NAMALWA (cell line): ENCODE data around the gene CYB5D1.
"Not testable (repeated sequence)": the region's sequence is repeated elsewhere in the genome, so short reads cannot be mapped to it uniquely, and the experiment has no call there.

Experiments used
- DNase-seq: peaks from one replicate; pipeline ENCODE4 v3.0.0-alpha.2; 2015; ENCODE audit warnings: low spot score

The CYB5D1 gene

GRCh38 chr17:7857713-7858521 lies at the start of gene CYB5D1:
Gene CYB5D1, plus strand, starts transcription at chr17:7858003. Its CDS starts 132 bp downstream, at chr17:7858135.
- peak; percentile 80 for DNase-seq

- no peak for DNase-seq
Observed at GRCh38 chr17:7809086-7809790, 48.6 kb upstream of the CYB5D1 start.

GRCh38 chr17:7809791-7810343 lies 47.9 kb upstream of the CYB5D1 start:
- not testable (repeated sequence) for DNase-seq

DNA sequence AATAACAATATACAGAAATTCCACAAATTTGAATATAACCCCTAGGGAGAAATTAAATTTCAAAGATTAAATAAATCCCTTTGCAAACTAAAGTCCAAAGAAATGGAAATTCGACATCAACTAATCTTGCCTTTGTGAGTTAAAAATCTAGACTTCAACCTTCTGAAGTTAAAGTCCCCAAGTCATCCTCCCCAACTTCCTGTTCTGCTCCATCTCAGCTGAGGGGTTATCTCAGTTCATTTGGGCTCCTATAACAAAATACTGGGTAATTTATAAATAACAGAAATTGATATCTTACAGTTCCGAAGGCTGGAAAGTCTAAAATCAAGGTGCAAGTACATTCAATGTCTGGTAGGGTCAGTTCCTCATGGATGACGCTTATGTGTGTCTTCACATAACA lies 46.6 kb upstream of the CYB5D1 start:
- no peak for DNase-seq

- DNase-seq: no peak
Observed at GRCh38 chr17:7814969-7815368, 42.8 kb upstream of the CYB5D1 start.

- DNase-seq: no peak
Observed at GRCh38 chr17:7816926-7817642, 40.7 kb upstream of the CYB5D1 start.

GRCh38 chr17:7817643-7817964 lies 40.2 kb upstream of the CYB5D1 start:
- no peak for DNase-seq

- no peak for DNase-seq
Observed at GRCh38 chr17:7818026-7818425, 39.8 kb upstream of the CYB5D1 start.

DNA sequence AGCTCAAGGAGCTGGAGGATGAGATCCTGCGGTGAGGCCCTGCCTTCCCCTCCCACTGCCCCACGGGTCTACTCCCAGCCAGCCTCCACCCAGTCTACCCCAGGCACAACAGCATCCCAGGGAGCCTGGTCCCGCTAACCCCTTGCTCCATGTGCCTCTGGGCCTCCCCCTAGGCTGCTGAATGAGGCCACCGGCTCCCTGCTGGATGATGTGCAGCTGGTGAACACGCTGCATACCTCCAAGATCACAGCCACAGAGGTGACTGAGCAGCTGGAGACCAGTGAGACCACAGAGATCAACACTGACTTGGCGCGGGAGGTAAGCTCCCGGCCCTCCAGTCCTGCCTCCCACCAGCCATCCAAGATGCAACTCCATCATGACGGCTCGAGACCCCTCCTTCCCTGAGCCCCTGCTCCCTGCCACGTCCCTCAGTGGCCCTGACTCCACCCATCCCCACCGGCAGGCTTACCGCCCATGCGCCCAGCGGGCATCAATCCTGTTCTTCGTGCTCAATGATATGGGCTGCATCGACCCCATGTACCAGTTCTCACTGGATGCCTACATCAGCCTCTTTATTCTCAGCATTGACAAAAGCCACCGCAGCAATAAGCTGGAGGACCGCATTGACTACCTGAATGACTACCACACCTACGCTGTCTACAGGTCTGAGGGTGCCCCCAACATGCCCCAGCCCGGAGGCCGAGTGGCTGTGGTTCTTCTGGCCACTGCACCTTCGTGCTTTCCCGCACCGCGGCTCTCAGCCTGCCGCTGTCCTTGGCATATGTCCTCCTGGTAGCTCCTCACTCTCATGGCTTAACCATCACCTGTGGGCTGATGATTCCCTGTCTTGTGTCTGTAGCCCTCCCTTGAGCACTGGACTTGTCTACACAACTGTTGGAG lies 38.8 kb upstream of the CYB5D1 start:
- no peak for DNase-seq

GRCh38 chr17:7820231-7820630 lies 37.6 kb upstream of the CYB5D1 start:
- DNase-seq: no peak

DNA sequence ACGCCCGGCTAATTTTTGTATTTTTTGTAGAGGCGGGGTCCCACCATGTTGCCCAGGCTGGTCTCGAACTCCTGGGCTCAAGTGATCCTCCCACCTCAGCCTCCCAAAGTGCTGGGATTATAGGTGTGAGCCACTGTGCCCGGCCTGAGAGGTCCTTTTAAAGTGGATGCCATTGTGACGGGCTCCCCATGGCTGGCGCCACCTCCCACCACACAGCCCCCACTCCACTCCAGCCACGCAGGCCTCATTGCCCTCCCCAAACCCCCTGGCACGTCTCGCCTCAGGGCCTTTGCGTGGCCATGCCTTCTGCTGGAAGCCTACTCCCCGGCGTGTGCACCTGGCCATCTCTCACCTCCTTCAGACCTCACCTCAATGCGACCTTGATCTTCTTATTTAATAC lies 35.7 kb upstream of the CYB5D1 start:
- DNase-seq: no peak

- no peak for DNase-seq
Observed at GRCh38 chr17:7823581-7824001, 34.2 kb upstream of the CYB5D1 start.

DNA sequence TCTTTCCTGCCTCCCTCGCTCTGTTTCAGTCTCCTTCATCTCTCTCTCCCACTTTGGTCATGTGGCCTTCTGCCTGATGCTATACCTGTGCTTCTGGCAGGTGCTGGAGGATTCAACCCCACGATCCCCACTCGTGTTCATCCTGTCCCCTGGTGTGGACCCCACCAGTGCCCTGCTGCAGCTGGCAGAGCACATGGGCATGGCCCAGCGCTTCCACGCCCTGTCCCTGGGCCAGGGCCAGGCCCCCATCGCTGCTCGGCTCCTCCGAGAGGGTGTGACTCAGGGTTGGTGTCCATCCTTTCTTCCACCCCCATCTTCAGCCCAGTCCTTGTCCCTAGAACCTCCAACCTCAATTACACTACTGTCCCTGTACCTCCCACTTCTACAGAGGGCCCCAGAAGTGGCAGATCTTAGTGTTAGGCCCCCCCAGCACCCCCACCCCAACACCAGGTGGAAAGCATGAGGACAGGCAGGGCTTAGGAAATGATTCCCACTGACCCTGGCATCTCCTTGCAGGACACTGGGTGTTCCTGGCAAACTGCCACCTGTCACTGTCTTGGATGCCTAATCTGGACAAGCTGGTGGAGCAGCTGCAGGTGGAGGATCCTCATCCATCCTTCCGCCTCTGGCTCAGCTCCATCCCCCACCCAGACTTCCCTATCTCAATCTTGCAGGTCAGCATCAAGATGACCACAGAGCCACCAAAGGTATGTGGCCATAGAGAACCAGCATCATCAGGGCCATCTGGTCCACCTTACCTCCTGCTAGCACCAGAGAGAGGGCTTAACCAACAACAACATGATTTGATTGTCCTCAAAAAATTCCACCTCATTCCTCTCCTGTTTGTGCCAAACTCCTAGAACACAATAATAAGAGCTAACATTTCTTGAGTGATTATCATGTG lies 33.5 kb upstream of the CYB5D1 start:
- no peak for DNase-seq

DNA sequence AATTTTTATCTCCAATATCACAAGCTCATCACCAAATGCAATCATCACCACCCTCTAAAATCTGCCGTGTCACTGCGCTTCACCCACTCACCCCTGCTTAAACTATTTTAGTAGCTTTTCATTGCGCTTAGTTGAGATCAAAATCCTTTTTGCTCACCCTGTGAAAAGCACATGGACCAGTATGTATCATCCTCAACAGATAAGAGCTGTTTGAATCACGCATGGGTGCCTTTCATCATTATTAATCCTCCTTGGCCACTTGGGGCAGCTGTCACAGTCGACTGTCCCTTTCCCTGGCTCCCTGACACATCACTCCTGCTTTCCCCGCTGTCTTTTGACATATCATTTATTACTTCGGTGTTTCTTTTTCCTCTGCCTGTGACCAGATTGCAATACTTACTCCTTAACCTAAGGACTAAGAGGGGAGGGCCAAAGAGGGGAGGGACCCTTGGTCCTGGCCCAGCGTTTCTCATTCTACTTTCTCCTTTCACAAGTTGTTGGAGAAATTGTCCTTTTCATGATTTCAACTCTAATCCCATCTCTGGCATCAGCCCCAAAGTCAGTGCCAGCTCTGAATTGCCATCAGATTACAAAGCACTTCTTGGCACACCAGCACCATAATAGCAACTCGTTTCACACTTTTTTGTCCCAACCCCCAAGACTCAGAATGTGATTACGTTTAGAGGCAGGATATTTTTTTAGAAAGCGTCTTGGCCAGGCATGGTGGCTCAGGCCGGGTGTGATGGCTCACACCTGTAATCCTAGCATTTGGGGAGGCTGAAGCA lies 32.4 kb upstream of the CYB5D1 start:
- no peak for DNase-seq

GRCh38 chr17:7830616-7831015 lies 27.2 kb upstream of the CYB5D1 start:
- DNase-seq: no peak

GRCh38 chr17:7831233-7831632 lies 26.6 kb upstream of the CYB5D1 start:
- no peak for DNase-seq

DNA sequence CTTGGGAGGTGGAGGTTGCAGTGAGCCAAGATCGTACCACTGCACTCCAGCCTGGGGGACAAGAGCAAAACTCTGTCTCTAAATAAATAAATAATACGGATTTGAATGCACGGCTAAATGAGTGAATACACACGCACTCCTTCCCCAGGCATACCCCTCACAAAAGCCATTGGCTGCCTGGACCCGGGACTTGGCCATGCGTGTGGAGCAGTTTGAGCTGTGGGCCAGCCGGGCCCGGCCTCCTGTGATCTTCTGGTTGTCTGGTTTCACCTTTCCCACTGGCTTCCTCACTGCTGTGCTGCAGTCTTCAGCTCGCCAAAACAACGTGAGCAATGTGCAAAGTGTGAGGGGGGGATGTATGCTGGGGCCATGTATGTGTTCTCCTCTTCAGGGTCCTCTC lies 25.4 kb upstream of the CYB5D1 start:
- DNase-seq: no peak

DNA sequence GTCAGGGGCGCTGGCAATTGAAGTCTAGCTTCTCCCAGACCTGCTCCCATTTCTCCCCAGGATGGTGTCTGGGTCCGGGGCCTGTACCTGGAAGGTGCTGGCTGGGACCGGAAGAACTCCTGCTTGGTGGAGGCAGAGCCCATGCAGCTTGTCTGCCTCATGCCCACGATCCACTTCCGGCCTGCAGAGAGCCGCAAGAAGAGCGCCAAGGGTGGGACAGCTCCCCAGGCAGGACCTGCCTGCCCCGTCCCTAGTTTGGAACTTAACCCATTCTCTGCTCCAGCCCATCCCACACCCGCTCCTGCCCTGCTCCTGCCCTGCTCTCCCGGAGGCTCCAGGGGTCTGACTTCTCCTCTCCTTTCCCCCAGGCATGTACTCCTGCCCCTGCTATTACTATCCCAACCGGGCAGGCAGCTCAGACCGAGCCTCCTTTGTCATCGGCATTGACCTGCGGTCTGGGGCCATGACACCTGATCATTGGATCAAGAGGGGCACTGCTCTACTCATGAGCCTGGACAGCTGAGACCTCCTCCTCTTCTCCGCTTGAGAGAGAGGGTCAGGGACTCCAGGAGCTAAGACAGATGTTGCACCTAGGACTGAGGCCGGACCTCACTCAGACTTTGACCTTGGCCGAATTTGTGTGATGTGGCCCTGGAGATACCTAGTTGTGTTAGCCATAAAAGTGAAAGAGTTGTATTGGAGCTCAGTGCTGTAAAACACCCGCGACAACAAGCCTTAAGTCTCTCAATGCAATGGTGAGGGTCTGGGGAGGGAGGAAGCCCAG lies 24.6 kb upstream of the CYB5D1 start:
- DNase-seq: no peak
